ENCODE results near the gene ASIC5. TPM values are rescaled to one million over a fixed set of nuclear protein-coding genes. Genes with fewer than 3 reads are reported as not detected.

Gene ASIC5
- total RNA-seq, 4 donors from 2014 or later = not detected

DNA sequence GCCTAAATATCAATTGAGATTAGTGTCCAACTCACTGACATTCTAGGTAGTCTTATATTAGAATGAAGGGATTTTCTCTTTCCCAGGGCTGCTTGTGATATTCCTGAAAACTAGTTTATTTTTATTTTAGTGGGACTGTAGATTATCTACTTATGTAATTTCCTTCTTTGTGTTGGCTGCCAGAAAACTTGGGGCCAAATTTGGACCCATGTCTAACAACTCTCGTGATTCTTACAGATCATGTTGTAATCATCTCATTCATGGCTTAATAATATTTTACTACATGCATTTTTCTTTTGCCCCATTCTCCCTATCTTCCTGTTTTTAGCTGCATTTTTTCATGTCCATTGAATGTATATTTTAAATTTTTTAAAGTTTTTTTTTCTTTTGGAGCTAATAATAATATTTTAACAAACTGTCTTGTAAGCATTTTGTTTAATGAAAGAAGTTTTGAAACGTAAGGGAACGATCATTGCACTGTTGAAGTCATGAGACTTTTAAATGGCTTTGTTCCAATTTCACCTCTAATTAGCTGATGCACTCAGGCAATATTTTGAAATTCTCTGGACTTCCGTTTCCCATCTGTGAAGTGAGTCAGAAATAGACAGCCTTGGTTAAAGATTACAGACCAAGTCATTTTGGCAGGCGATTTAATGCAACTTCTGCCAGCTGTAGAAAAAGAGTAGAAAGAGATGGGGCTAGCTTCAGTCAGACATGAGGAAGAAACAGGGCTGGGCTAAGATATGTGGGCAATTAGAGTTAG lies 23.1 kb upstream of the ASIC5 start:
- Histone ChIP-seq H3K27me3 (no peaks in the 10 kb centered on the region), H3K36me3 (no peaks in the 10 kb centered on the region), H3K4me3 (no peak overlapping the region), H3K4me1 (no peaks in the 10 kb centered on the region), H3K27ac (no peak overlapping the region), H3K9me3 (no peaks in the 10 kb centered on the region)
- 13 to 24% methylated on average over 5 of the region's 5 CpGs for WGBS, 2 donors
- no peak for DNase-seq
- intact Hi-C loops (cut with DNase I) = no loop called here
- TF ChIP-seq POLR2A (IDR thresholded peaks at IDR 0.05) = no peak
- TF ChIP-seq, protein P1, sequence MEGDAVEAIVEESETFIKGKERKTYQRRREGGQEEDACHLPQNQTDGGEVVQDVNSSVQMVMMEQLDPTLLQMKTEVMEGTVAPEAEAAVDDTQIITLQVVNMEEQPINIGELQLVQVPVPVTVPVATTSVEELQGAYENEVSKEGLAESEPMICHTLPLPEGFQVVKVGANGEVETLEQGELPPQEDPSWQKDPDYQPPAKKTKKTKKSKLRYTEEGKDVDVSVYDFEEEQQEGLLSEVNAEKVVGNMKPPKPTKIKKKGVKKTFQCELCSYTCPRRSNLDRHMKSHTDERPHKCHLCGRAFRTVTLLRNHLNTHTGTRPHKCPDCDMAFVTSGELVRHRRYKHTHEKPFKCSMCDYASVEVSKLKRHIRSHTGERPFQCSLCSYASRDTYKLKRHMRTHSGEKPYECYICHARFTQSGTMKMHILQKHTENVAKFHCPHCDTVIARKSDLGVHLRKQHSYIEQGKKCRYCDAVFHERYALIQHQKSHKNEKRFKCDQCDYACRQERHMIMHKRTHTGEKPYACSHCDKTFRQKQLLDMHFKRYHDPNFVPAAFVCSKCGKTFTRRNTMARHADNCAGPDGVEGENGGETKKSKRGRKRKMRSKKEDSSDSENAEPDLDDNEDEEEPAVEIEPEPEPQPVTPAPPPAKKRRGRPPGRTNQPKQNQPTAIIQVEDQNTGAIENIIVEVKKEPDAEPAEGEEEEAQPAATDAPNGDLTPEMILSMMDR (IDR thresholded peaks at IDR 0.05) = no peak

DNA sequence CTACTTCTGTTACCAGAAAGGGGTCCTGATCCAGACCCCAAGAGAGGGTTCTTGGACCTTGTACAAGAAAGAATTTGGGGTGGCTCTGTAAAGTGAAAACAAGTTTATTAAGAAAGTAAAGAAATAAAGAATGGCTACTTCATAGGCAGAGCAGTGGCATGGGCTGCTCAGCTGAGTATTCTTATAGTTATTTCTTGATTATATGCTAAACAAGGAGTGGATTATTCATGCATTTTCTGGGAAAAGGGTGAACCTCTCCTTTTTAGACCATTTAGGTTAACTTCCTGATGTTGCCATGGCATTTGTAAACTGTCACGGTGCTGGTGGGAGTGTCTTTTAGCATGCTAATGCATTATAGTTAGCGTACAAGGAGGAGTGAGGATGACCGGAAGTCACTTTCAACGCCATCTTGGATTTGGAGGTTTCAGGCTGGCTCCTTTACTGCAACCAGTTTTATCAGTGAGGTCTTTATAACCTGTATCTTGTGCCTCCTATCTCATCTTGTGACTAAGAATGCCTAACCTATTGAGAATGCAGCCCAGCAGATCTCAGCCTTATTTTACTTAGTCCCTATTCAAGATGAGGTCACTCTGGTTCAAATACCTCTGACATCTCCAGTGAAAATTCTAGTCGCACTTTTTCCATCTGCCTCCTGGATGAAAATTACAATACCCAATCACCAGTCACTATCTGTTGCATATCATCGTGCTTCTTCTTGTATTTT lies 21.9 kb upstream of the ASIC5 start:
- no peaks in the 10 kb centered on the region for H3K27me3 ChIP-seq
- no peak for DNase-seq
- no peak overlapping the region for H3K4me3 ChIP-seq
- 67 to 71% methylated on average over 5 of the region's 6 CpGs for WGBS, 2 donors
- intact Hi-C loops (cut with DNase I) = no loop called here
- H3K4me1 ChIP-seq = no peaks in the 10 kb centered on the region
- no peak for TF ChIP-seq POLR2A (IDR thresholded peaks at IDR 0.05)
- TF ChIP-seq, protein P1 (IDR thresholded peaks at IDR 0.05) = no peak
- no peak overlapping the region for H3K27ac ChIP-seq
- no peaks in the 10 kb centered on the region for H3K9me3 ChIP-seq
- no peaks in the 10 kb centered on the region for H3K36me3 ChIP-seq

DNA sequence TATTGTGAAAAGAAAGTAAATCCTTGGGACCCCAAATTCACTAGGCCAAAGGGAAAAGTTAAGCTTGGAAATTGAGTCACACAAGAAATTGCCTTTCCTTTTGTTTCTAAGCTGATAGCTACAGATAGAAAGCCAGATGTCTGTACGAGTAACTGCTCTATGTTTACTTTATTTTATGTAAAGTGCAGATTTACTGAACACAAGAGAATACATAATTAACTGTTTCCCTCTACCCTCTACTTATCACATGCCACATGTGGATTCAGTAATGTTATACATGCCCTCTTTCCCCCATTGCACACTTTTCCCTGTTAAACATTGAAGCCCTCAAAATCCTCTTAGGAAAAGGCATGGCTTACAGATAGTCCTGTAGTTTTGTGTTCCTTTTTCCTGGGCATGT lies 21.0 kb upstream of the ASIC5 start:
- no peak for TF ChIP-seq POLR2A (IDR thresholded peaks at IDR 0.05)
- TF ChIP-seq, protein P1 (IDR thresholded peaks at IDR 0.05) = no peak
- Histone ChIP-seq H3K9me3 (no peaks in the 10 kb centered on the region), H3K4me3 (no peak overlapping the region), H3K27me3 (no peaks in the 10 kb centered on the region), H3K4me1 (no peaks in the 10 kb centered on the region), H3K36me3 (no peaks in the 10 kb centered on the region), H3K27ac (no peak overlapping the region)
- 57 to 59% methylated on average over 1 of the region's 1 CpG for WGBS, 2 donors
- no peak for DNase-seq
- intact Hi-C loops (cut with DNase I) = no loop called here

DNA sequence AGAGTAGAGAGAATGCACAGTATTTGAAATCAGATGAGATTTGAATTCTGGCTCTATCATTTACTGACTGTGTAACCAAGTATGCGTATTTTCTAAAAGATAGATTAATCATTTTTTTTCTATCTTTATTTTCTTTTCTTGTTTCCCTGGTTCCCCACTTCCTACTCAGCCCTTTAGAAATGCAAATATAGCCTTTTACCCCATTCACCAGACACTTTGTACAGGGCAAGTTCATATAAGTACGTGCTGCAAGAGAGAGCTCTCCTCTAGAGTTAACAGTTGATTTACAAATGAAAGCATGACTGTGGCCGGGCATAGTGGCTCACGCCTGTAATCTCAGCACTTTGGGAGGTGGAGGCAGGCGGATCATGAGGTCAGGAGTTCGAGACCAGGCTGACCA lies 19.6 kb upstream of the ASIC5 start:
- intact Hi-C loops (cut with DNase I) = no loop called here
- 62 to 67% methylated on average over 5 to 6 of the region's 6 CpGs for WGBS, 2 donors

DNA sequence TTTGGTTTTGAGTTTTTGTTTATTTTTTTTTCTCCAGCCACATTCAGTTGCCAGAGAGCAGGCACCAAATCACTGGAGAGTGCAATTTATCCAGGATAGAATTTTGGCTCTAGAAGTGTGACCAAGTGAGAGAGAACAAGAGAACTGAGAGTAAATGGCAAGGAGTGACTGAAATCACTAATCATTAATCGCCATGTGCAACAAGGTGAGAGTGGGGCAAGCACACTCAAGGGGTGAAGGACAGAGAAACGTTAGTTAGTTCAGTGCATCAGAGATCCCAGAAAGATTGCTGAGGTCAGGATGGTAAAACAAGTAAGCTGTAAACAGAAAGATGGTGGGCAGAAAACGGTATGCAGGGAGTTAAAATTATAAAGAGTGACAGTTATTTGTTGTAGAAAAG lies 17.8 kb upstream of the ASIC5 start:
- Histone ChIP-seq H3K4me1 (no peaks in the 10 kb centered on the region), H3K4me3 (no peak overlapping the region), H3K27me3 (no peaks in the 10 kb centered on the region), H3K27ac (no peak overlapping the region), H3K36me3 (no peaks in the 10 kb centered on the region), H3K9me3 (no peaks in the 10 kb centered on the region)
- TF ChIP-seq POLR2A (IDR thresholded peaks at IDR 0.05) = no peak
- TF ChIP-seq, protein P1 (IDR thresholded peaks at IDR 0.05) = no peak
- intact Hi-C loops (cut with DNase I) = no loop called here
- no peak for DNase-seq
- WGBS, 2 donors = 72 to 74% methylated on average over 3 of the region's 3 CpGs

More for the DNA sequence above, 19.6 kb upstream of the ASIC5 start:
- H3K4me1 ChIP-seq = no peaks in the 10 kb centered on the region
- no peak for TF ChIP-seq POLR2A (IDR thresholded peaks at IDR 0.05)
- TF ChIP-seq, protein P1 (IDR thresholded peaks at IDR 0.05) = no peak
- no peaks in the 10 kb centered on the region for H3K36me3 ChIP-seq
- H3K9me3 ChIP-seq = no peaks in the 10 kb centered on the region
- no peak overlapping the region for H3K4me3 ChIP-seq
- no peak for DNase-seq
- no peaks in the 10 kb centered on the region for H3K27me3 ChIP-seq
- H3K27ac ChIP-seq = no peak overlapping the region

Data from esophagus squamous epithelium (tissue), 5 donors.